WI38 (cell line): Measurements from ENCODE around the gene FOXA2.
"Not testable (repeated sequence)": the region's sequence is repeated elsewhere in the genome, so short reads cannot be mapped to it uniquely, and the experiment has no call there.

Source experiments
- H3K4me3 ChIP-seq: 2 replicates; pipeline ENCODE4 v1.5.1; 2011; ENCODE audit warnings: low read depth, mild to moderate bottlenecking, control low read depth, low read length
- CTCF ChIP-seq: IDR thresholded peaks from 2 replicates; pipeline ENCODE4 v1.5.1; 2012; ENCODE audit warnings: low read depth, mild to moderate bottlenecking, control low read depth, low read length

FOXA2 gene

GRCh38 chr20:22604815-22605214 lies 20.4 kb upstream of the FOXA2 start:
- TF ChIP-seq CTCF: no peak
- H3K4me3 ChIP-seq: no peak overlapping the region

GRCh38 chr20:22601361-22602141 lies 17.2 kb upstream of the FOXA2 start:
- no peak for TF ChIP-seq CTCF
- no peak overlapping the region for H3K4me3 ChIP-seq

- H3K4me3 ChIP-seq: not testable (repeated sequence)
Observed at GRCh38 chr20:22599258-22599657, 14.9 kb upstream of the FOXA2 start.

- no peak for TF ChIP-seq CTCF
- no peak overlapping the region for H3K4me3 ChIP-seq
Observed at GRCh38 chr20:22597303-22597702, 12.9 kb upstream of the FOXA2 start.

GRCh38 chr20:22590662-22591061 lies 6.3 kb upstream of the FOXA2 start:
- H3K4me3 ChIP-seq: no peak overlapping the region
- TF ChIP-seq CTCF: no peak

- TF ChIP-seq CTCF: peak; percentile 20; the same call in 1 of the 2 replicates
- no peak overlapping the region for H3K4me3 ChIP-seq
Observed at GRCh38 chr20:22586645-22587310, 2.4 kb upstream of the FOXA2 start.

- H3K4me3 ChIP-seq: no peak overlapping the region
- TF ChIP-seq CTCF: no peak
Observed at GRCh38 chr20:22585786-22586493, 1.6 kb upstream of the FOXA2 start.
